ENCODE measurements around the gene ESPNL.

Gene ESPNL

GRCh38 chr2:238142382-238143205 is 42.5 kb downstream of the ESPNL start:
- no peak for DNase-seq (ENCODE audit: low read depth in 2 of 2)

- no peak for DNase-seq (ENCODE audit: low read depth in 2 of 2)
Measured at GRCh38 chr2:238143239-238143951, 43.3 kb downstream of the ESPNL start.

GRCh38 chr2:238144262-238144661 is 44.1 kb downstream of the ESPNL start:
- no peak for DNase-seq (ENCODE audit: low read depth in 2 of 2)

GRCh38 chr2:238145046-238145445 is 44.9 kb downstream of the ESPNL start:
- no peak for DNase-seq (ENCODE audit: low read depth in 2 of 2)

GRCh38 chr2:238145851-238146250 is 45.7 kb downstream of the ESPNL start:
- DNase-seq (ENCODE audit: low read depth in 2 of 2) = no peak

- DNase-seq (ENCODE audit: low read depth in 2 of 2) = no peak
Measured at GRCh38 chr2:238146884-238147544, 46.9 kb downstream of the ESPNL start.

- DNase-seq (ENCODE audit: low read depth in 2 of 2) = no peak
Measured at GRCh38 chr2:238148981-238149380, 48.8 kb downstream of the ESPNL start.

GRCh38 chr2:238149841-238150572 is 49.9 kb downstream of the ESPNL start:
- no peak for DNase-seq (ENCODE audit: low read depth in 2 of 2)

GRCh38 chr2:238150686-238151085 is 50.5 kb downstream of the ESPNL start:
- no peak for DNase-seq (ENCODE audit: low read depth in 2 of 2)

- DNase-seq (ENCODE audit: low read depth in 2 of 2) = no peak
Measured at GRCh38 chr2:238151205-238151604, 51.1 kb downstream of the ESPNL start.

GRCh38 chr2:238151628-238152235 is 51.6 kb downstream of the ESPNL start:
- DNase-seq (ENCODE audit: low read depth in 2 of 2) = no peak

GRCh38 chr2:238152771-238153688 is 52.9 kb downstream of the ESPNL start:
- no peak for DNase-seq (ENCODE audit: low read depth in 2 of 2)

- no peak for DNase-seq (ENCODE audit: low read depth in 2 of 2)
Measured at GRCh38 chr2:238154570-238154969, 54.4 kb downstream of the ESPNL start.

GRCh38 chr2:238155051-238155760 is 55.1 kb downstream of the ESPNL start:
- no peak for DNase-seq (ENCODE audit: low read depth in 2 of 2)

GRCh38 chr2:238155761-238156694 is 55.9 kb downstream of the ESPNL start:
- no peak for DNase-seq (ENCODE audit: low read depth in 2 of 2)

- no peak for DNase-seq (ENCODE audit: low read depth in 2 of 2)
Measured at GRCh38 chr2:238157506-238158017, 57.4 kb downstream of the ESPNL start.

- DNase-seq (ENCODE audit: low read depth in 2 of 2) = no peak
Measured at GRCh38 chr2:238158018-238158508, 57.9 kb downstream of the ESPNL start.

GRCh38 chr2:238158509-238159070 is 58.5 kb downstream of the ESPNL start, which contains the start of gene ERFE:
Gene ERFE (plus strand): TSS chr2:238158970. CDS start chr2:238159008, 38 bp downstream.
- DNase-seq (ENCODE audit: low read depth in 2 of 2) = peak; percentile 27 to 53
